K562 (cell line): ENCODE measurements around the gene RSPH9.

Source experiments
- ATF1 ChIP-seq, 2 experiments: fragments of 450-650 bp in 1 of 2; IDR thresholded peaks; 2 replicates each; pipeline ENCODE4 v1.6.1; 2016; ENCODE audit warnings: missing compliant biosample characterization in 1 of 2, missing genetic modification characterization in 1 of 2
- BRF1 ChIP-seq: IDR thresholded peaks from 3 replicates; pipeline ENCODE4 v1.6.1; 2011; ENCODE audit warnings: borderline replicate concordance, mild to moderate bottlenecking; ENCODE audit not compliant: insufficient read length; ENCODE audit errors: extremely low read depth
- CEBPB ChIP-seq: fragments of 450-650 bp; IDR thresholded peaks from 2 replicates; pipeline ENCODE4 v1.6.1; 2016; ENCODE audit warnings: missing genetic modification characterization, missing compliant biosample characterization
- CHD2 ChIP-seq: IDR thresholded peaks from 2 replicates; pipeline ENCODE4 v1.6.1; 2011; ENCODE audit warnings: low read depth, low read length
- MAFF ChIP-seq: IDR thresholded peaks from 2 replicates; pipeline ENCODE4 v1.6.1; 2012; ENCODE audit warnings: low read length, improper control_type of control experiment
- TF ChIP-seq, protein P1 (sequence below), 3 experiments: IDR thresholded peaks in 2 of 3; conservative IDR thresholded peaks in 1 of 3; 2 replicates each; pipeline ENCODE4 v1.5.1; 2011 to 2012; ENCODE audit warnings: low read length in 3 of 3, mild to moderate bottlenecking in 3 of 3, control low read depth in 2 of 3, improper control_type of control experiment in 1 of 3, inconsistent platforms in 1 of 3, low read depth in 1 of 3, mixed read lengths in 1 of 3, moderate library complexity in 1 of 3; ENCODE audit not compliant: insufficient read depth in 2 of 3
- TF ChIP-seq, protein P2 (sequence below): fragments of 450-650 bp; IDR thresholded peaks from 2 replicates; pipeline ENCODE4 v1.6.1; 2016; ENCODE audit warnings: borderline replicate concordance
- TF ChIP-seq, protein P3 (sequence below): sonication (generic); formaldehyde crosslinking; IDR thresholded peaks from 2 replicates; pipeline ENCODE4 v1.8.0; 2022; ENCODE audit warnings: missing genetic modification reagents, mild to moderate bottlenecking, borderline replicate concordance

DNA sequence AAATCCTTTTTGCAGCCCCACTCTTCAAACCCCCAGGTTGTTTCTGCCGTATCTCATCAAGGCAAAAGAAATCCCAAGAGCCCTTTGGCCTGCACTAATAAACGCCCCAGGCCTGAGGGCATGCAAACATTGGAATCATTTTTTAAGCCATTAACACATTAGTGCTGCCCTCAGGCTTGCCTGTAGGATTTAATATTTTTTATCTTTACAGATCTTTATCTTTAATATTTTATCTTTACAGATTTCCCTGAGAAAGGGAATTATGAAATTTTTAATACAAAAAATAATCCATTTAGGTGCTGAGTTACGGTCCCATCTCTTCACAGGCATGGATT, 30.5 kb upstream of the RSPH9 start:
- TF ChIP-seq CEBPB (tag) (no peak), ATF1 (CRISPR knock-in tag; IDR thresholded peaks at IDR 0.05) (no peak), ATF1 (tag; IDR thresholded peaks at IDR 0.05) (no peak), CHD2 (no peak), BRF1 (no peak), MAFF (no peak)
- TF ChIP-seq, protein P1, sequence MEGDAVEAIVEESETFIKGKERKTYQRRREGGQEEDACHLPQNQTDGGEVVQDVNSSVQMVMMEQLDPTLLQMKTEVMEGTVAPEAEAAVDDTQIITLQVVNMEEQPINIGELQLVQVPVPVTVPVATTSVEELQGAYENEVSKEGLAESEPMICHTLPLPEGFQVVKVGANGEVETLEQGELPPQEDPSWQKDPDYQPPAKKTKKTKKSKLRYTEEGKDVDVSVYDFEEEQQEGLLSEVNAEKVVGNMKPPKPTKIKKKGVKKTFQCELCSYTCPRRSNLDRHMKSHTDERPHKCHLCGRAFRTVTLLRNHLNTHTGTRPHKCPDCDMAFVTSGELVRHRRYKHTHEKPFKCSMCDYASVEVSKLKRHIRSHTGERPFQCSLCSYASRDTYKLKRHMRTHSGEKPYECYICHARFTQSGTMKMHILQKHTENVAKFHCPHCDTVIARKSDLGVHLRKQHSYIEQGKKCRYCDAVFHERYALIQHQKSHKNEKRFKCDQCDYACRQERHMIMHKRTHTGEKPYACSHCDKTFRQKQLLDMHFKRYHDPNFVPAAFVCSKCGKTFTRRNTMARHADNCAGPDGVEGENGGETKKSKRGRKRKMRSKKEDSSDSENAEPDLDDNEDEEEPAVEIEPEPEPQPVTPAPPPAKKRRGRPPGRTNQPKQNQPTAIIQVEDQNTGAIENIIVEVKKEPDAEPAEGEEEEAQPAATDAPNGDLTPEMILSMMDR (IDR thresholded peaks at IDR 0.05 in 2 of 3, conservative IDR thresholded peaks at IDR 0.05 in 1 of 3; ENCODE audit: insufficient read depth in 2 of 3, low read depth in 1 of 3, low read length in 3 of 3), result no peak
- TF ChIP-seq, protein P2, sequence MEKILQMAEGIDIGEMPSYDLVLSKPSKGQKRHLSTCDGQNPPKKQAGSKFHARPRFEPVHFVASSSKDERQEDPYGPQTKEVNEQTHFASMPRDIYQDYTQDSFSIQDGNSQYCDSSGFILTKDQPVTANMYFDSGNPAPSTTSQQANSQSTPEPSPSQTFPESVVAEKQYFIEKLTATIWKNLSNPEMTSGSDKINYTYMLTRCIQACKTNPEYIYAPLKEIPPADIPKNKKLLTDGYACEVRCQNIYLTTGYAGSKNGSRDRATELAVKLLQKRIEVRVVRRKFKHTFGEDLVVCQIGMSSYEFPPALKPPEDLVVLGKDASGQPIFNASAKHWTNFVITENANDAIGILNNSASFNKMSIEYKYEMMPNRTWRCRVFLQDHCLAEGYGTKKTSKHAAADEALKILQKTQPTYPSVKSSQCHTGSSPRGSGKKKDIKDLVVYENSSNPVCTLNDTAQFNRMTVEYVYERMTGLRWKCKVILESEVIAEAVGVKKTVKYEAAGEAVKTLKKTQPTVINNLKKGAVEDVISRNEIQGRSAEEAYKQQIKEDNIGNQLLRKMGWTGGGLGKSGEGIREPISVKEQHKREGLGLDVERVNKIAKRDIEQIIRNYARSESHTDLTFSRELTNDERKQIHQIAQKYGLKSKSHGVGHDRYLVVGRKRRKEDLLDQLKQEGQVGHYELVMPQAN, result no peak
- TF ChIP-seq, protein P3, sequence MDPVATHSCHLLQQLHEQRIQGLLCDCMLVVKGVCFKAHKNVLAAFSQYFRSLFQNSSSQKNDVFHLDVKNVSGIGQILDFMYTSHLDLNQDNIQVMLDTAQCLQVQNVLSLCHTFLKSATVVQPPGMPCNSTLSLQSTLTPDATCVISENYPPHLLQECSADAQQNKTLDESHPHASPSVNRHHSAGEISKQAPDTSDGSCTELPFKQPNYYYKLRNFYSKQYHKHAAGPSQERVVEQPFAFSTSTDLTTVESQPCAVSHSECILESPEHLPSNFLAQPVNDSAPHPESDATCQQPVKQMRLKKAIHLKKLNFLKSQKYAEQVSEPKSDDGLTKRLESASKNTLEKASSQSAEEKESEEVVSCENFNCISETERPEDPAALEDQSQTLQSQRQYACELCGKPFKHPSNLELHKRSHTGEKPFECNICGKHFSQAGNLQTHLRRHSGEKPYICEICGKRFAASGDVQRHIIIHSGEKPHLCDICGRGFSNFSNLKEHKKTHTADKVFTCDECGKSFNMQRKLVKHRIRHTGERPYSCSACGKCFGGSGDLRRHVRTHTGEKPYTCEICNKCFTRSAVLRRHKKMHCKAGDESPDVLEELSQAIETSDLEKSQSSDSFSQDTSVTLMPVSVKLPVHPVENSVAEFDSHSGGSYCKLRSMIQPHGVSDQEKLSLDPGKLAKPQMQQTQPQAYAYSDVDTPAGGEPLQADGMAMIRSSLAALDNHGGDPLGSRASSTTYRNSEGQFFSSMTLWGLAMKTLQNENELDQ (CRISPR knock-in tag), result no peak
